ENCODE results near the gene MAU2. TPM values are rescaled to one million over a fixed set of nuclear protein-coding genes. Genes with fewer than 3 reads are reported as not detected.

Gene MAU2
- total and polyA plus RNA-seq, 3 donors from 2014 or later: 77.2 to 151 (median 143) TPM

DNA sequence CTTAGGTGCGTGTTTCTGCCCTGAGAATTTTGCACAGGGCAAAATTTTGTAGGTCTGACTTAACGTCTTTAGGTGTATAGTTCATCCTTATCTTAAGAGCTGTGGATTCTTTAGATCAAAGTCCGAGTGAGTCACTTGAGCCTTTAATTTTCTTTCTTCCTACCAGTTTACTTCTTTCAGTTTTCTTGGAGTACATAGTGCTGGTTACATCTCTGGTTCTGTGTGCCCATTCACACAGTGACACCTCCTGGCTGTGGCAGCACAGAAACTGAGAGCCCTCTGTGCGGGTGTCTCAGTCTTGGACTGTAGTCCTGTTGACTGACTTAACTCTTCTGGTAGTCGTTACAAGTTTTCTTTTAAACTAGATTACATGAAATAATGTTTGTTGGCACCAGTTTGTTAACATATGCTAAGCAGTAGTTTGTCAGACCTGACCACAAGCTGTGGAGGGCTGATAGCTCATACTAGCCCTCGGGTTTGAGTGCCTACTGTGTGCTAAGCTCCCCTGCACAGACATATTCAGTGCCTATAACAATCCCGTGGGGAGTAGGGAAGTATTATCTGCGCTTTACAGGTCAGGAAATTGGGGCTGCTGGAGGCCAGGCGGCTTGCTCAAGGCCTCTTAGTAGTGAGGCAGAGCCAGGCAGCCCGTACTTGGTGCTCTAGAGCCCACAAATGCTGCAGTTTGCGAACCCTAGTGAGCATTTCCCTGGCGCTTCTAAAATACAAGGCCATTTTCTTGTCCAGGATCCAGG, 86.4 kb downstream of the MAU2 start:
- Histone ChIP-seq H3K27ac (peak overlapping the region; percentile 23 to 93), H3K27me3 (no peaks in the 10 kb centered on the region), H3K36me3 (ENCODE audit: low read depth, missing control alignments) (no peaks in the 10 kb centered on the region), H3K4me1 (peaks cover 55% of the 10 kb centered on the region), H3K4me3 (peak overlapping the region; percentile 93 to 94), H3K9me3 (no peaks in the 10 kb centered on the region)
- intact Hi-C loops (cut with DNase I; ENCODE audit: low total_unique reads): no loop called here
- peak; percentile 68 for DNase-seq
- WGBS, 2 donors: 3 to 4% methylated on average over 12 of the region's 12 CpGs
- no peak for TF ChIP-seq POLR2A (IDR thresholded peaks at IDR 0.05)
- TF ChIP-seq, protein P1, sequence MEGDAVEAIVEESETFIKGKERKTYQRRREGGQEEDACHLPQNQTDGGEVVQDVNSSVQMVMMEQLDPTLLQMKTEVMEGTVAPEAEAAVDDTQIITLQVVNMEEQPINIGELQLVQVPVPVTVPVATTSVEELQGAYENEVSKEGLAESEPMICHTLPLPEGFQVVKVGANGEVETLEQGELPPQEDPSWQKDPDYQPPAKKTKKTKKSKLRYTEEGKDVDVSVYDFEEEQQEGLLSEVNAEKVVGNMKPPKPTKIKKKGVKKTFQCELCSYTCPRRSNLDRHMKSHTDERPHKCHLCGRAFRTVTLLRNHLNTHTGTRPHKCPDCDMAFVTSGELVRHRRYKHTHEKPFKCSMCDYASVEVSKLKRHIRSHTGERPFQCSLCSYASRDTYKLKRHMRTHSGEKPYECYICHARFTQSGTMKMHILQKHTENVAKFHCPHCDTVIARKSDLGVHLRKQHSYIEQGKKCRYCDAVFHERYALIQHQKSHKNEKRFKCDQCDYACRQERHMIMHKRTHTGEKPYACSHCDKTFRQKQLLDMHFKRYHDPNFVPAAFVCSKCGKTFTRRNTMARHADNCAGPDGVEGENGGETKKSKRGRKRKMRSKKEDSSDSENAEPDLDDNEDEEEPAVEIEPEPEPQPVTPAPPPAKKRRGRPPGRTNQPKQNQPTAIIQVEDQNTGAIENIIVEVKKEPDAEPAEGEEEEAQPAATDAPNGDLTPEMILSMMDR (IDR thresholded peaks at IDR 0.05): peak in 2 of 3 experiments; percentile 11 to 21

DNA sequence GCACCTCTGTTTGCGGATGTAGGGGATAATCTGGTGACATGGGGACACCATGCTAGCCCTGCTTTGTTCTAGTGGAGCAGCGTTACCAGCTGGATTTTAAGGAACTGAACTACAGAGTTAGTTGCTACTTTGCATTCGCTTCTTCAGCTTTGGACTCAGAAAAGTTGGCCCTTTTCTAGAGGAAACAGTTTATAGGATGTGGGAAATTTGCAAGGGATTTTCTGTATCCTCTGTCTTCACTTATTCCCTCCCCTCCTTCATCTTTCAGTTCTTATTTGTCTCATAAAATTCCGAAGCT, 87.0 kb downstream of the MAU2 start:
- peak overlapping the region; percentile 23 to 93 for H3K27ac ChIP-seq

More for the DNA sequence above, 87.0 kb downstream of the MAU2 start:
- H3K27me3 ChIP-seq: no peaks in the 10 kb centered on the region
- H3K4me3 ChIP-seq: peak overlapping the region in 1 of 2 donors; percentile 94
- TF ChIP-seq POLR2A (IDR thresholded peaks at IDR 0.05): no peak
- TF ChIP-seq, protein P1 (IDR thresholded peaks at IDR 0.05): no peak
- no peaks in the 10 kb centered on the region for H3K9me3 ChIP-seq
- 26 to 30% methylated on average over 4 of the region's 4 CpGs for WGBS, 2 donors
- H3K36me3 ChIP-seq (ENCODE audit: low read depth, missing control alignments): no peaks in the 10 kb centered on the region
- H3K4me1 ChIP-seq: peaks cover 59% of the 10 kb centered on the region
- intact Hi-C loops (cut with DNase I; ENCODE audit: low total_unique reads): no loop called here
- DNase-seq: no peak

Other genes starting within 250 kb of the MAU2 start
- 10 to 100 TPM; 17.4 to 18.7 TPM for gene TMEM161A, start 182.4 kb upstream of the MAU2 start, total RNA-seq
- 13.2 TPM for gene TMEM161A, start 182.4 kb upstream of the MAU2 start, polyA plus RNA-seq (ENCODE audit: insufficient read depth, low read depth, low replicate concordance)
- gene MEF2B, start 150.6 kb upstream of the MAU2 start, total RNA-seq: 1 to 10 TPM; 3.0 to 5.7 TPM
- 3.1 TPM for gene MEF2B, start 150.6 kb upstream of the MAU2 start, polyA plus RNA-seq (ENCODE audit: insufficient read depth, low read depth, low replicate concordance)
- gene BORCS8, start 128.7 kb upstream of the MAU2 start, total RNA-seq: 10 to 100 TPM; 17.7 to 25.7 TPM
- 36.6 TPM for gene BORCS8, start 128.7 kb upstream of the MAU2 start, polyA plus RNA-seq (ENCODE audit: insufficient read depth, low read depth, low replicate concordance)
- 10 to 100 TPM; 35.1 to 40.4 TPM for gene RFXANK, start 128.6 kb upstream of the MAU2 start, total RNA-seq
- gene RFXANK, start 128.6 kb upstream of the MAU2 start, polyA plus RNA-seq (ENCODE audit: insufficient read depth, low read depth, low replicate concordance): 35.7 TPM
- 1 to 10 TPM; 7.0 to 9.6 TPM for gene NR2C2AP, start 117.4 kb upstream of the MAU2 start, total RNA-seq
- gene NR2C2AP, start 117.4 kb upstream of the MAU2 start, polyA plus RNA-seq (ENCODE audit: insufficient read depth, low read depth, low replicate concordance): 9.4 TPM
- gene NCAN, start 108.9 kb upstream of the MAU2 start, total RNA-seq: 1 to 10 TPM; 3.3 to 3.7 TPM
- 2.3 TPM for gene NCAN, start 108.9 kb upstream of the MAU2 start, polyA plus RNA-seq (ENCODE audit: insufficient read depth, low read depth, low replicate concordance)
- gene TM6SF2, start 47.5 kb upstream of the MAU2 start, total RNA-seq: 1 to 10 TPM in 1 of 2 donors, under 1 TPM in 1; 0.93 to 1.2 TPM
- 0.96 TPM for gene TM6SF2, start 47.5 kb upstream of the MAU2 start, polyA plus RNA-seq (ENCODE audit: insufficient read depth, low read depth, low replicate concordance)
- 10 to 100 TPM; 87.4 to 98.8 TPM for gene SUGP1, start 320 bp upstream of the MAU2 start, total RNA-seq
- gene SUGP1, start 320 bp upstream of the MAU2 start, polyA plus RNA-seq (ENCODE audit: insufficient read depth, low read depth, low replicate concordance): 89.8 TPM
- 100 to 1,000 TPM; 163 to 197 TPM for gene GATAD2A, start 84.8 kb downstream of the MAU2 start, total RNA-seq
- 109 TPM for gene GATAD2A, start 84.8 kb downstream of the MAU2 start, polyA plus RNA-seq (ENCODE audit: insufficient read depth, low read depth, low replicate concordance)
- gene TSSK6, start 194.7 kb downstream of the MAU2 start, total RNA-seq: 100 to 1,000 TPM; 117 to 722 TPM
- 125 TPM for gene TSSK6, start 194.7 kb downstream of the MAU2 start, polyA plus RNA-seq (ENCODE audit: insufficient read depth, low read depth, low replicate concordance)
- gene NDUFA13, start 195.4 kb downstream of the MAU2 start, total RNA-seq: 100 to 1,000 TPM; 210 to 283 TPM
- gene NDUFA13, start 195.4 kb downstream of the MAU2 start, polyA plus RNA-seq (ENCODE audit: insufficient read depth, low read depth, low replicate concordance): 260 TPM
- 10 to 100 TPM; 29.3 to 49.1 TPM for gene YJEFN3, start 208.1 kb downstream of the MAU2 start, total RNA-seq
- gene YJEFN3, start 208.1 kb downstream of the MAU2 start, polyA plus RNA-seq (ENCODE audit: insufficient read depth, low read depth, low replicate concordance): 24.2 TPM
- 1 to 10 TPM; 5.6 to 9.5 TPM for gene CILP2, start 217.4 kb downstream of the MAU2 start, total RNA-seq
- gene CILP2, start 217.4 kb downstream of the MAU2 start, polyA plus RNA-seq (ENCODE audit: insufficient read depth, low read depth, low replicate concordance): 10.0 TPM

Data from testis (tissue), 3 donors.